HG02884 (cell line): ENCODE data around the gene ID3.

Experiments used
- ATAC-seq: cut with Tn5 transposase; IDR thresholded peaks from one replicate; pipeline ENCODE4 v1.9.1; 2021; ENCODE audit warnings: mild to moderate bottlenecking, moderate library complexity; ENCODE audit not compliant: unreplicated experiment

Gene ID3

GRCh38 chr1:23559136-23559984 is at the start of gene ID3:
Gene ID3, minus strand, starts transcription at chr1:23559501. Its CDS starts 75 bp downstream, at chr1:23559426.
- ATAC-seq: peak; percentile 52

GRCh38 chr1:23607944-23608343 is 48.6 kb upstream of the ID3 start:
- ATAC-seq: no peak

DNA sequence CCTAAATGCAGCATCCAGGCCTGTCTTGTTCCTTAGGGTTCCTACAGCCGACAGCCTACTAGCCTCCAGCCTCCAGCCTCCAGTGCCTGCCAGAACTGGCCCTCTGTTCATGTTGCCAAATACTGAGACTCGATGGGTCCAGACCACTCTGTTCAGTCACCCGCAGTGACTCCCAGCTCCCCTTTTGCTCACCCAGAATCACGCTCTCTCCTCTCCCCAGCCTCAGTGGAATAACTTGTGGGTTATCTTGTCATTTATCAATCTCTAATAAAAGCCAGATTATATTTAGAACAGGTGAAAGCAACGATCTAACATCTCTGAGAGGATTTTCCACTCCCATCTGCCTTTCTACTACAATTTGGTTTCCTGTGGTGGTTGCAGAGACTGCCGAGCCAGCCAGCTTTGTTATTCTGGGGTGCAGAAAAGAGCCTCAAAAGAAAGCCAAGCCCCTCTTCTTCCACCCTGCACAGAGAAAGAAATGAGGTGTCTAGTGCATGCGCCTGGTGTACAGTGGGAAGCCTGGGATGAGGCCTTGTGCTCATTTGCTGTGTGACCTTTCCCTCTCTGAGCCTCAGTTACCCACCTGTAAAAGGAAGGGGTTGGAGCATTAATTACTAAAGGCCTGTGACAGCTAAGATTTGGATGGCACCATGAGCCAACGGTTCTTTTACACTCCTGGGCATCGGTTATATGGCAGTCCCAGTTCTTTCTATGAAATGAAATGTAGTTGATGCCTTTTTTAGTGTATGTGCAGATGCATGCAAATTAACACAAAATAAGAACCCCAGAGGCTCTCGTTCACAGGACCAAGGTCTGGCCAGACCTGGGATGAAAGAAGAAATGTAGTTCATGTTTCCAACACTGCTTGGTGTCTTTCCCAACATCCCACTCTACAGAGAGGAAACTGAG is 42.9 kb upstream of the ID3 start:
- no peak for ATAC-seq

GRCh38 chr1:23601135-23601967 is 42.0 kb upstream of the ID3 start:
- ATAC-seq: no peak

DNA sequence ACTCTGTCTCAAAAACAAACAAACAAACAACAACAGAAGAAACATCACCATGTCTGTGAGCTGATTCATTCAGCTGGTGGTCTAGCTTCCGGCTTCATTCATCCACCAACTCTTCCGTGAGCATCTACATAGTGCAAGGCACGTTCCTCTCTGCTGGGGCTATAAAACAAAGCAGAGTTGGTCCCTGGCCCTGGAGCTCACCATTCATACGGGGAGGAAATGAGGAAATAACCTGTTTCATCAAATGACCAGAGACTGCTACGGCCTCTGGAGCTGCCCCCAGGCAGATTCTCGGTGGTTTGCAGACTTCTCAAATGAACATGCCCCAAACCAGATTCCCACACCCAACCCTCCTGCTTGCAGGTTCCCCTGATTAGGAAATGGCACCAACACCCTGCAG is 41.0 kb upstream of the ID3 start:
- no peak for ATAC-seq

- ATAC-seq: no peak
Measured at GRCh38 chr1:23599125-23599524, 39.8 kb upstream of the ID3 start.

DNA sequence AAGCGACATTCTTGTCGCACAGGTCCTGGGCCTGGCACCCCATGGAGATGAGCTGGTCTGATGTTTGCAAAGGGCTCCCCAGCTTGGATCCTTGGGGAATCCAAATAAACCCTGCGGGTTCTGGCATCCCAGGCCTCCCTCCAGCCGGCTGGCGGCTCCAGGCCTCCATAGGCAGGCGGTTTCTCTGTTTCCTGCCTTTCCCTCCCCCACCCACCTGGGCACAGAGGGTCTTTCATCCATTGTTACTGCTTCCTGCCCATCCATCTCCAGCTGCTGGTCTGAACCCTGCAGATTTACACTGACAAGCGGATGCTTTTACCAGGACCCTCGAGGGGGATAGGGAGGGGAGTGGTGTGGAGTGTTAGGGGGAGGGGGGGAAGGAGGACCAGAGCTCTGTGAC is 39.1 kb upstream of the ID3 start:
- ATAC-seq: no peak

DNA sequence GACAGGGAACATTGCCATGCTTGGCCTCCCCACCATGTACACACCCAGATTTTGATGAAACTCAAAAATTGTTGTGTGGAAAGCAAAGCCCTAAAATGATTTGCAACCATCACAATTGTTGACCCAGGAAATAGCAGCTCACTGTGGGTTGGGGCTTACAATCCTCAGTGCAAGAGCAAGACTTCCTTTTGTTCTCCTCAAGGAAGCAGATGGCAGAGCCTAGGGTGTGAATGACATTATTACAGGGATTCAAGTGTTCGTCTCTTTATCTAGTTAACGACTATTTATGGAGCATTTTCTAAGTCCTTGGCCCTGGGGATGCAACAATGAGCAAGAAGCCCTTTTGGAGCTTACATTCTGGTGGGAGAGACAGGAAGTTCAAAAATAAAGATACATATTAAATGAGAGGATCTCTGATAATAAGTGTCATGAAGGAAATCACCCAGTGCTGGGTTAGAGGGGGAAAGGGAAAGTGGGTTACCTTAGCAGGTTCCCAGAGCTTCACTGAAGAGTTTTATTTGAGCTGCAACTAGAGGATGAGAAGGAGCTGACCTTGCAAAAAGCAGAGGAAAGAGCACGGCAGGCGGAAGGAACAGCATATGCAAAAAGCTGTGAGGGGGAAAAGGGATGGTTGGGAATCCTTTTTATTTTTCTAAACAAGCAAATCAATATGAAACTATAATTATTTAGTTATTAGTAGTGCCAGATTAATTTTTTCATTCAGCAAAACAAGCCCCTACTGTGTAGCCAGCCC is 38.5 kb upstream of the ID3 start:
- no peak for ATAC-seq

- ATAC-seq: no peak
Measured at GRCh38 chr1:23596382-23597358, 37.4 kb upstream of the ID3 start.

DNA sequence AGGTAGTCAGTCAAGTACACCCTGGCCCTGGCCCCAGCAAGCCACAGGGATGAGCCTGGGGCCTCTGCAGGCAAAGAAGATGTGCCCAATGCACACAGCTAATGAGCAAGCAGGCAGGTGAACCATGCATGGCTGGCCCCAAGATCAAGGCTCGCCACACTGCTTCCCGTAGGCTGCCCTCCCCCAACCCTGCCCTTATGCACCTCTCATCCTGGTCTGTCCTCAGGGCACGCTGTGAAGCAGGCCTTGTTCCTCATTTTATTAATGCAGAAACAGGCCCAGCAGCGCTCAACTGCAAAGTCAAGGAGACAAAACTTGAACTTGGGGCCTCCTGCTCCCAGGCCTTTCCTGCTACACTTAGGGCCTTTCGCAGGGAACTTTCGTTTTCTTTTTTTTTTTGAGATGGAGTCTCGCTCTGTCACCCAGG is 35.6 kb upstream of the ID3 start:
- no peak for ATAC-seq

- no peak for ATAC-seq
Measured at GRCh38 chr1:23594149-23594907, 35.0 kb upstream of the ID3 start.

GRCh38 chr1:23593556-23594148 is 34.4 kb upstream of the ID3 start:
- ATAC-seq: no peak

DNA sequence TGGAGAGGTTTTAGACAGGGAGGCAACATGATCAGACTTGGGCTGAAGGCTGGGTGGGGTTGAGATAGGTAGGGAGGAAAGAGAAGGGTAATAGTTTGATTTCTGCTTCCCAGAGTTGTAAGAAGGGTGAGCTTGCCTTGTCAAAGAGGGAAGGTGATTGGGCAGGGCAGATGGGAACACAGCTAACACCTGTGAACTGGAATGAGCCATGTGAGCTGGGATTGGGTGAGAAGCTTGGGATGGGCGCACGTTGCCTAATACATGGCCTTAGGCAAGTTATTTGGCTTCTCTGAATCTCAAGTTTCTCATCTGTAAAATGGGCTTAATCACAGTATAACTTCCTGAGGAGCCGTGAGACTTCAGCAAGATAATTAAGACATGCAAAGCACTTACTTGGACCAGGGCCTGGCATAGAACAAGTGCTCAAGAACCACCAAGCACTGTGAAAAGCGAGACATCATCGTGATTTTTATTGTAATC is 33.8 kb upstream of the ID3 start:
- ATAC-seq: no peak

GRCh38 chr1:23592209-23592892 is 33.0 kb upstream of the ID3 start:
- ATAC-seq: no peak

DNA sequence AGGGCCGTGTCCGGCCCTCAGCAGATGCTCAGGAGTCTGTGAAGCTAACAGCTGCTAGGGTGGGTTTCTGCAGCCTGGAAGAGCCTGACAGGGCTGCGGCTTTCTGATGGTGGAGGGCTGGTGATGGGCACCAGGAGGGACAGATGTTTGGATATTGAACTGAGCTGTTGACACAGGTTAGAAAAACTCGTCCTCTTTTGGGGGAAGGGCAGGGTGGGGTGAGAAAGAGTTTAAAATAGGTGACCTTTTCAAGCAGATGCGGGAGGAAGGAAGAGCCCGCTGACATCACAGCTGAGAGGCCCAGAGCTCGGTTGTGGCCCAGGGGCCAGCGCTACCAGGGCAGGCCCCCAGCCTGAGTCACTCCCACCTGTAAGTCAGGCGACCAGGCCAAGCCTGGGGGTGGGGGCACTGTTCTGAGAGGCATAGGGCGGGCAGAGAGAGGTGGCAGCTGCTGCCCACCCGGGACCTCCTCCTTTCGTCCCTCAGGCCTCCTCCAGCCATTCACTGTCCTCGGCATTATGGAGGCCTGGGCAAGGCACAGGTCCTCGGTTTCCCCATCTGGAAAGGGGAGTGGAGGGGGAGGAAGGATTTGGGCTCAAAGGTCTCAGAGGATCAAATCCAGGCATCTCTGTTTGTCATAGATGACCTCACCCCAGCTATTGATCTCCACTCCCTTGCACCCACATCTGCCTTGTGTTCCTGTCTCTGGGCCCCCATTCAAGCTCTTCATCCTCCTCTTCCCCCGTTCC is 32.3 kb upstream of the ID3 start:
- no peak for ATAC-seq

DNA sequence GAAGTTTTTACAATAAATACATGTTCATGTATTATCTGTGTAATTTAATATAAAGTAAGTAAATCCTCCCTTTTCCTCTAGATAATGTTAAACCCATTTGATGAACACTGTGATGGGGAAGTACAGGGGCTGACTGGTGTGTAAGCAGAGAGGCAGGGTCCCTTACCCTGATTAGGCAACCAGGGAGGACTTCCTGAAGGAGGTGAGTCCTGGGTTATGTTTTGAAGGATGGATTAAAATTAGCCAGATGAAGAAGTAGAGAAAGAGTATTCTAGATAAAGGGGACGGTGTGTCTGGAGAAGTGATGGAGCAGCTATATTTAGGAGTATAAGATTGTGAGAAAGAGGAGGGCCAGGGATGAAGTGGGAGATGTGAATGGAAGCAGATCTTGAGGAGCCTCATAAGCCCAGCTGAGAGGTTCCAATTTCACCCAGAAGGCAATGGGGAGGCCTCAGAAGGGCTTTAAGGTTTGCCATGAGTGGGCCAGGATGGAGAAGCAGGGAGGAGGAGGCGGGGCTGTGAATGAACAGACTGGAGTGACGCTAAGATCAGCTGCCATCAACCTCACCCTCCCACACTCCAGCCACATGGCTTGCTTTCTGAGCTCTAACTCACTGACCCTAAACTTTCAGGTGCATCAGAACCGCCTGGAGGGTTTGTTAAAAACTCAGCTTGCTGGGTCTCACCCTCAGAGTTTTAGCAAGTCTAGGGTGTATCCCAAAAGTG is 30.9 kb upstream of the ID3 start:
- peak; percentile 41 for ATAC-seq
